C1 segment of cervical spinal cord (tissue), 14 donors: ENCODE measurements around the gene TRA2B.

ENCODE experiments used
- DNase-seq, 14 donors: peaks; one replicate each; lab custom pipeline; 2025; lab: John Stamatoyannopoulos, UW

TRA2B gene

DNA sequence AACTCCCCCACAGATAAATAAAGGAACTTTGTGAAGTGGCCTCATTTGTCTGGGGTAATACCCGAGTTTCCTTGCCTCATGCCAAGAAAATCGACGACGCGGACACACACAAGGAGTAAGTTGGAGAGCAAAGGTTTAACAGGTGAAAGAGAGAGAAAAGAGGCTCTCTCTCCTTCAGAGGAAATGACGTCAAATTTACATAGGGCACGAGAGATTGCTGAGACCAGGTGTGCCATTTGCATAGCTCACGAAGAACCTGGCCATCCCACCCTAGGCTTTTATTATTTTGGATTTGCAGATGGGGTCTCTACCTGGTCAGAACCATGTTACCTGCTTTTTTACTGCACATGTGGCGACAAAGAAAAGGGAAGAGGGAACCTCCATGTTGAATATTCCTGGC lies 63.7 kb downstream of the TRA2B start:
- DNase-seq = no peak

DNA sequence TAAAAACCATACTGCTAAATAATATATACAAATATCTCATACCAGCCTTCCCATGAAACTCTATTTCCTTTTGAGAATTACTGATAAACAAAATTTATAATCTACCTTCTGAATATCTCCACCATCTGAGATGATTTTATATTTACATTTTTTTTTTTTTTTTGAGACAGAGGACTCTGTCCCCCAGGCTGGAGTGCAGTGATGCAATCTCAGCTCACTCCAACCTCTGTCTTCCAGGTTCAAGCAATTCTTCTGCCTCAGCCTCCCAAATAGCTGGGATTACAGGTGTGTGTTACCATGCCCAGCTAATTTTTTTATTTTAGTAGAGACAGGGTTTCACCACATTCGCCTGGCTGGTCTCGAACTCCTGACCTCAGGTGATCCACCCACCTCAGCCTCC lies 70.2 kb downstream of the TRA2B start:
- DNase-seq = no peak

DNA sequence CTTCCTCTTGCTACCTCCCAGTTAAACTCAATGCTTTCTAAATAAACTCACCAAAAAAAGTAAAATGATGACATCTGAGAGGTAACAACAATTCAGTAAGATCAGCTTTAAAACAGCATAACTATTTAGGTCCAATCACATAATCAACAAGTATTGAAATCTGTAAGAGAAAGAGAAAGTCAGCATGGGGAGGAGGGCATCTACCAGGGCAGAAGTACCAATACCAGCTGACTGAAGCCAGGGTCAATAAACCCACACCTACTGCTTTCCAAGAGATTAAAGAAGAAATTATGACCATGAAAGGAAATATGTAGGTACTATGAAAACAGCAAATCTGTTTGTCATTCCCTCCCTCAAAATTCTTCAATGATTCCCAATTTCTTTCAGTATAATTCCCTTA lies 70.8 kb downstream of the TRA2B start:
- DNase-seq = no peak

DNA sequence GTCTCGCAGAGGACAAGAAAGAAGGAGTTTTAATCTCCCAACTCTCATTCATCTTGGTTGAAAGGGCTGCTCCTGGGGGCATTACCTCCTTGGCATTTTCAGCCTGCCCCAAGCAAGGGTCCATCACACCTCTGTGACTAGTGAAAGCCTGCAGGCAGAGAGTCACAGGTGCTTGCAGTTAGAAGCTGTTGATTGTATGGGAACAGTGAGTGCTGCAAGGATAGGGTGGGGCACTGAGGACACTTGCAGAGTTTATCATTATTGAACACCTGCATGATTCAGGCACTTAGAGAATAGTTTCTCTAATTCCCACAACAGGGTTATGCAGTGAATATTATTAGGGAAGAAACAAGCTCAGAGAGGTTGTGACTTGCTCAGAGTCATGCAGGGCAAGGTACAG lies 71.3 kb downstream of the TRA2B start:
- DNase-seq = no peak
